Coronary artery (tissue), 2 donors: ENCODE measurements around the gene CPXM2.

Source experiments
- DNase-seq: peaks from one replicate; pipeline ENCODE4 v3.0.0-alpha.2; 2017; ENCODE audit warnings: low spot score
- H3K27ac ChIP-seq, 2 donors: fragments of 200-600 bp; sonication (generic); one replicate each; pipeline ENCODE4 v1.5.1; 2016 to 2019
- H3K4me3 ChIP-seq: fragments of 200-600 bp; sonication (generic); 2 replicates; pipeline ENCODE4 v1.5.1; 2016; ENCODE audit warnings: mild to moderate bottlenecking, moderate library complexity
- CTCF ChIP-seq: fragments of 200-600 bp; sonication (generic); IDR thresholded peaks from one replicate; pipeline ENCODE4 v1.5.1; 2019; ENCODE audit warnings: antibody characterized with exemption

The CPXM2 gene

GRCh38 chr10:123808286-123808685 is 83.3 kb downstream of the CPXM2 start:
- no peak for TF ChIP-seq CTCF
- H3K27ac ChIP-seq = peak overlapping the region in 1 of 2 donors; percentile 48
- DNase-seq = no peak
- no peak overlapping the region for H3K4me3 ChIP-seq

GRCh38 chr10:123807444-123808035 is 84.1 kb downstream of the CPXM2 start:
- TF ChIP-seq CTCF = no peak
- DNase-seq = no peak
- Histone ChIP-seq H3K4me3 (no peak overlapping the region), H3K27ac (peak overlapping the region in 1 of 2 donors; percentile 48)

- DNase-seq = no peak
- H3K4me3 ChIP-seq = no peak overlapping the region
- H3K27ac ChIP-seq = no peak overlapping the region
- TF ChIP-seq CTCF = no peak
Observed at GRCh38 chr10:123804716-123805115, 86.9 kb downstream of the CPXM2 start.

GRCh38 chr10:123800821-123801220 is 90.8 kb downstream of the CPXM2 start:
- peak; percentile 45 for DNase-seq
- TF ChIP-seq CTCF = no peak
- H3K4me3 ChIP-seq = no peak overlapping the region
- H3K27ac ChIP-seq = peak overlapping the region; percentile 79 to 94

- Histone ChIP-seq H3K4me3 (peak overlapping the region; percentile 14), H3K27ac (peak overlapping the region; percentile 79 to 94)
- DNase-seq = peak; percentile 71
- no peak for TF ChIP-seq CTCF
Observed at GRCh38 chr10:123800289-123800688, 91.3 kb downstream of the CPXM2 start.

GRCh38 chr10:123798856-123799255 is 92.8 kb downstream of the CPXM2 start:
- peak; percentile 21 for DNase-seq
- TF ChIP-seq CTCF = no peak

GRCh38 chr10:123797813-123798212 is 93.8 kb downstream of the CPXM2 start:
- TF ChIP-seq CTCF = no peak

More at GRCh38 chr10:123798856-123799255, 92.8 kb downstream of the CPXM2 start:
- Histone ChIP-seq H3K27ac (peak overlapping the region in 1 of 2 donors; percentile 81), H3K4me3 (no peak overlapping the region)

More at GRCh38 chr10:123797813-123798212, 93.8 kb downstream of the CPXM2 start:
- Histone ChIP-seq H3K4me3 (no peak overlapping the region), H3K27ac (no peak overlapping the region)
- DNase-seq = no peak
